WTC11 (cell line): Measurements from ENCODE around the gene KRT23. TPM values are rescaled to one million over a fixed set of nuclear protein-coding genes. Genes with fewer than 3 reads are reported as not detected.
A peak's percentile ranks its signal among the peaks of the same experiment; 100 is the strongest.

ENCODE experiments used
- ATAC-seq: fragments of 200-7000 bp; cut with Tn5 transposase; 2 replicates; pipeline ENCODE4 v1.10.0; 2021; ENCODE audit warnings: mild to moderate bottlenecking, moderate library complexity
- CTCF ChIA-PET: fragments of 300-600 bp; sonication (Branson Sonifier 250); formaldehyde crosslinking; loops from one replicate; lab custom pipeline; 2021; ENCODE audit warnings: antibody characterized with exemption; lab: Charles Lee
- POLR2A ChIA-PET: fragments of 350-600 bp; sonication (Branson Sonifier 250); formaldehyde crosslinking; loops from one replicate; lab custom pipeline; 2021; ENCODE audit warnings: antibody characterized with exemption; lab: Charles Lee
- DNase-seq: peaks from one replicate; pipeline ENCODE4 v3.0.0; 2021; ENCODE audit warnings: low spot score
- H3K27ac Mint-ChIP-seq: 2 replicates; pipeline ENCODE4 v1.8.0; 2021; ENCODE audit warnings: mixed read lengths
- H3K27me3 Mint-ChIP-seq: 2 replicates; pipeline ENCODE4 v1.8.0; 2021; ENCODE audit warnings: low read depth, mild to moderate bottlenecking, moderate library complexity, mixed read lengths
- H3K36me3 Mint-ChIP-seq: 2 replicates; pipeline ENCODE4 v1.8.0; 2021; ENCODE audit warnings: mixed read lengths
- H3K4me1 Mint-ChIP-seq: 2 replicates; pipeline ENCODE4 v1.8.0; 2022; ENCODE audit warnings: mixed read lengths
- H3K4me3 Mint-ChIP-seq: 2 replicates; pipeline ENCODE4 v1.8.0; 2021; ENCODE audit warnings: mild to moderate bottlenecking, moderate library complexity, mixed read lengths
- H3K9me3 Mint-ChIP-seq: 2 replicates; pipeline ENCODE4 v1.8.0; 2021; ENCODE audit warnings: mixed read lengths
- CBFB ChIP-seq: sonication (generic); formaldehyde crosslinking; IDR thresholded peaks from 2 replicates; pipeline ENCODE4 v1.8.1; 2022; ENCODE audit warnings: mild to moderate bottlenecking, low read depth, missing genetic modification reagents
- FOXP1 ChIP-seq: sonication (generic); formaldehyde crosslinking; IDR thresholded peaks from 2 replicates; pipeline ENCODE4 v1.8.0; 2022; ENCODE audit warnings: missing genetic modification reagents, mild to moderate bottlenecking, moderate library complexity, borderline replicate concordance
- GABPB1 ChIP-seq: sonication (generic); formaldehyde crosslinking; IDR thresholded peaks from 2 replicates; pipeline ENCODE4 v1.8.1; 2023; ENCODE audit warnings: mild to moderate bottlenecking, missing genetic modification reagents
- HMGA2 ChIP-seq: fragments of 250-450 bp; sonication (Bioruptor Pico); IDR thresholded peaks from 2 replicates; pipeline ENCODE4 v1.4.0; 2021; ENCODE audit warnings: mild to moderate bottlenecking, moderate library complexity
- KAT7 ChIP-seq: sonication (generic); formaldehyde crosslinking; IDR thresholded peaks from 2 replicates; pipeline ENCODE4 v1.8.1; 2023; ENCODE audit warnings: missing genetic modification reagents, mild to moderate bottlenecking, borderline replicate concordance
- PRRX2 ChIP-seq: fragments of 250-450 bp; sonication (Bioruptor Pico); IDR thresholded peaks from 2 replicates; pipeline ENCODE4 v1.8.0; 2021; ENCODE audit warnings: mild to moderate bottlenecking
- SOX15 ChIP-seq: fragments of 250-450 bp; sonication (Bioruptor Pico); IDR thresholded peaks from 2 replicates; pipeline ENCODE4 v1.9.0; 2021; ENCODE audit warnings: mild to moderate bottlenecking
- TCF7 ChIP-seq: sonication (generic); formaldehyde crosslinking; IDR thresholded peaks from 2 replicates; pipeline ENCODE4 v1.8.0; 2022; ENCODE audit warnings: mild to moderate bottlenecking, low read depth, missing genetic modification reagents, moderate library complexity
- ZBTB21 ChIP-seq: sonication (generic); formaldehyde crosslinking; IDR thresholded peaks from 2 replicates; pipeline ENCODE4 v1.8.1; 2023; ENCODE audit warnings: mild to moderate bottlenecking, missing genetic modification reagents, borderline replicate concordance
- ZNF121 ChIP-seq: sonication (generic); formaldehyde crosslinking; IDR thresholded peaks from 2 replicates; pipeline ENCODE4 v1.8.0; 2023; ENCODE audit warnings: missing genetic modification reagents
- ZNF219 ChIP-seq: sonication (generic); formaldehyde crosslinking; IDR thresholded peaks from 2 replicates; pipeline ENCODE4 v1.8.0; 2023; ENCODE audit warnings: missing genetic modification reagents, mild to moderate bottlenecking, borderline replicate concordance
- ZNF263 ChIP-seq: sonication (generic); formaldehyde crosslinking; IDR thresholded peaks from 2 replicates; pipeline ENCODE4 v1.8.1; 2022; ENCODE audit warnings: low read depth, mild to moderate bottlenecking, moderate library complexity, missing genetic modification reagents
- total RNA-seq: library from RNA; stranded (reverse); gene quantifications from 3 replicates; pipeline ENCODE4 v1.2.3, GENCODE V29; 2021
- TF ChIP-seq, protein P1 (sequence below): sonication (generic); formaldehyde crosslinking; IDR thresholded peaks from 2 replicates; pipeline ENCODE4 v1.8.0; 2023; ENCODE audit warnings: mild to moderate bottlenecking, missing genetic modification reagents
- TF ChIP-seq, protein P2 (sequence below): fragments of 250-450 bp; sonication (Bioruptor Pico); IDR thresholded peaks from 2 replicates; pipeline ENCODE4 v1.9.0; 2021; ENCODE audit warnings: mild to moderate bottlenecking
- TF ChIP-seq, protein P3 (sequence below): sonication (generic); formaldehyde crosslinking; IDR thresholded peaks from 2 replicates; pipeline ENCODE4 v1.8.0; 2022; ENCODE audit warnings: mild to moderate bottlenecking, missing genetic modification reagents
- TF ChIP-seq, protein P4 (sequence below): sonication (generic); formaldehyde crosslinking; IDR thresholded peaks from 2 replicates; pipeline ENCODE4 v1.8.1; 2022; ENCODE audit warnings: low read depth, missing genetic modification reagents, borderline replicate concordance
- TF ChIP-seq, protein P5 (sequence below): fragments of 250-450 bp; sonication (Bioruptor Pico); IDR thresholded peaks from 2 replicates; pipeline ENCODE4 v1.9.0; 2021; ENCODE audit warnings: moderate library complexity, mild to moderate bottlenecking, inconsistent platforms, borderline replicate concordance
- TF ChIP-seq, protein P6 (sequence below): fragments of 250-450 bp; sonication (Bioruptor Pico); IDR thresholded peaks from 2 replicates; pipeline ENCODE4 v1.9.0; 2021; ENCODE audit warnings: mild to moderate bottlenecking, borderline replicate concordance

Gene KRT23
- total RNA-seq, 1 experiment from 2014 or later, result not detected

DNA sequence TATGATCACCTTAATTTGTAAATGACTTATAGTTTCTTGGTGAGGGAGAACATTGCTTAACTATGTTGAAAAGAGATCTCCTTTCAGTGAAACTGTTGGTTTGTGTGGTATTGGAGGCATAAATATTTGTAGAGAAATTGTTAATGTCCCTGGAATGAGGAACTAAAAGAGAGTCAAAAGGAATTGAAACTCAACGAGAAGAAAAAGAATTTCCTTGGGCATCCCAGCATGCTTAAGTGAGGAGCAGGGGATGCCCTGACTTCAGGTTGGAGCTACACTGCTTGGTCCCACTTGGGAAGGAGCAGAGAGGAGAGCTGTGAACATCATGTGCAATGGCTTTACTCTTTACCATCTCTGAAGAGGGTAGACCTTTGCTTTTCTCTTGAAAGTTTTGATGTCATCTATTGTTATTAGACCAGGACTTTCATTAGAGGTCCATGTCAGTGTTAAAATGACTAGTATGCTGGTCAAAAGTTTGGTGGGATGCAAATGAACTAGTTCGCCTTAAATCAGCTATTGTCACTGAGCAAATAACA is 21.7 kb downstream of the KRT23 start:
- DNase-seq (no peak), ATAC-seq (no peak)
- no peak for TF ChIP-seq ZNF219 (CRISPR knock-in tag)
- TF ChIP-seq, protein P1, sequence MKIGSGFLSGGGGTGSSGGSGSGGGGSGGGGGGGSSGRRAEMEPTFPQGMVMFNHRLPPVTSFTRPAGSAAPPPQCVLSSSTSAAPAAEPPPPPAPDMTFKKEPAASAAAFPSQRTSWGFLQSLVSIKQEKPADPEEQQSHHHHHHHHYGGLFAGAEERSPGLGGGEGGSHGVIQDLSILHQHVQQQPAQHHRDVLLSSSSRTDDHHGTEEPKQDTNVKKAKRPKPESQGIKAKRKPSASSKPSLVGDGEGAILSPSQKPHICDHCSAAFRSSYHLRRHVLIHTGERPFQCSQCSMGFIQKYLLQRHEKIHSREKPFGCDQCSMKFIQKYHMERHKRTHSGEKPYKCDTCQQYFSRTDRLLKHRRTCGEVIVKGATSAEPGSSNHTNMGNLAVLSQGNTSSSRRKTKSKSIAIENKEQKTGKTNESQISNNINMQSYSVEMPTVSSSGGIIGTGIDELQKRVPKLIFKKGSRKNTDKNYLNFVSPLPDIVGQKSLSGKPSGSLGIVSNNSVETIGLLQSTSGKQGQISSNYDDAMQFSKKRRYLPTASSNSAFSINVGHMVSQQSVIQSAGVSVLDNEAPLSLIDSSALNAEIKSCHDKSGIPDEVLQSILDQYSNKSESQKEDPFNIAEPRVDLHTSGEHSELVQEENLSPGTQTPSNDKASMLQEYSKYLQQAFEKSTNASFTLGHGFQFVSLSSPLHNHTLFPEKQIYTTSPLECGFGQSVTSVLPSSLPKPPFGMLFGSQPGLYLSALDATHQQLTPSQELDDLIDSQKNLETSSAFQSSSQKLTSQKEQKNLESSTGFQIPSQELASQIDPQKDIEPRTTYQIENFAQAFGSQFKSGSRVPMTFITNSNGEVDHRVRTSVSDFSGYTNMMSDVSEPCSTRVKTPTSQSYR (CRISPR knock-in tag), result no peak
- no peak for TF ChIP-seq ZNF263
- no peak for TF ChIP-seq ZBTB21 (CRISPR knock-in tag)
- TF ChIP-seq, protein P2, sequence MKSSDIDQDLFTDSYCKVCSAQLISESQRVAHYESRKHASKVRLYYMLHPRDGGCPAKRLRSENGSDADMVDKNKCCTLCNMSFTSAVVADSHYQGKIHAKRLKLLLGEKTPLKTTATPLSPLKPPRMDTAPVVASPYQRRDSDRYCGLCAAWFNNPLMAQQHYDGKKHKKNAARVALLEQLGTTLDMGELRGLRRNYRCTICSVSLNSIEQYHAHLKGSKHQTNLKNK (CRISPR knock-in tag), result no peak
- TF ChIP-seq ZNF121 (CRISPR knock-in tag), result no peak
- TF ChIP-seq KAT7 (CRISPR knock-in tag), result no peak
- no peak for TF ChIP-seq HMGA2 (CRISPR knock-in tag)
- TF ChIP-seq PRRX2 (CRISPR knock-in tag), result no peak
- Mint-ChIP-seq H3K27ac (no peak overlapping the region), H3K4me3 (no peak overlapping the region), H3K36me3 (no peaks in the 10 kb centered on the region), H3K4me1 (no peaks in the 10 kb centered on the region), H3K27me3 (no peaks in the 10 kb centered on the region), H3K9me3 (no peaks in the 10 kb centered on the region)
- CTCF ChIA-PET, result interaction anchor here (1.3 kb wide), 2 partner anchors 52 to 406 kb away, joined by 4 to 5 read pairs; no protein-coding TSS in a partner anchor
- POLR2A ChIA-PET, result no interaction called here

DNA sequence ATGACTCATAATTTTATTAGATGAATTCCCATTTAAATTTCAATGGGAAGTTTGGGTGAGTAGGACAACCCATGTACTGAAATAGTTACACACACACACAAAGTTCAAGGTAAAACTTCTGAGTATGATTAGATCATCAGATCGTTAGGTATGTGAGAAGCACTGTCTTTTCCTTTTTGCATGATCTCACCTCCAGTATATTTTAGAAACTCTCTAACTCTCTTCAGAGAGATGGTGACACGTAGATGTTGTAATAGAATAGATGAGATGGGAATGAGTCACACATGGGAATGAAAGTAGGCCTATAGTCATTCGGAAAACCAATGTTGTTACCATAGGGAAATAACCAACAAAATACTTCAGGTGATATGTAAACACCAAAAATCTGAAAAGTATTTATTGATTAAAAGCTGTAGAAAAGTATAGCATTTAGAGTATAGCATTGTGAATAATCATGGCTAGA is 22.2 kb downstream of the KRT23 start:
- H3K4me1 Mint-ChIP-seq, result no peaks in the 10 kb centered on the region
- POLR2A ChIA-PET, result no interaction called here
- TF ChIP-seq, protein P3, sequence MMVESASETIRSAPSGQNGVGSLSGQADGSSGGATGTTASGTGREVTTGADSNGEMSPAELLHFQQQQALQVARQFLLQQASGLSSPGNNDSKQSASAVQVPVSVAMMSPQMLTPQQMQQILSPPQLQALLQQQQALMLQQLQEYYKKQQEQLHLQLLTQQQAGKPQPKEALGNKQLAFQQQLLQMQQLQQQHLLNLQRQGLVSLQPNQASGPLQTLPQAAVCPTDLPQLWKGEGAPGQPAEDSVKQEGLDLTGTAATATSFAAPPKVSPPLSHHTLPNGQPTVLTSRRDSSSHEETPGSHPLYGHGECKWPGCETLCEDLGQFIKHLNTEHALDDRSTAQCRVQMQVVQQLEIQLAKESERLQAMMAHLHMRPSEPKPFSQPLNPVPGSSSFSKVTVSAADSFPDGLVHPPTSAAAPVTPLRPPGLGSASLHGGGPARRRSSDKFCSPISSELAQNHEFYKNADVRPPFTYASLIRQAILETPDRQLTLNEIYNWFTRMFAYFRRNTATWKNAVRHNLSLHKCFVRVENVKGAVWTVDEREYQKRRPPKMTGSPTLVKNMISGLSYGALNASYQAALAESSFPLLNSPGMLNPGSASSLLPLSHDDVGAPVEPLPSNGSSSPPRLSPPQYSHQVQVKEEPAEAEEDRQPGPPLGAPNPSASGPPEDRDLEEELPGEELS, result no peak
- peak; percentile 53; the same call in 1 of the 2 replicates for TF ChIP-seq GABPB1 (CRISPR knock-in tag)
- TF ChIP-seq, all 79 proteins: peak for 1
- Mint-ChIP-seq H3K9me3 (no peaks in the 10 kb centered on the region), H3K4me3 (no peak overlapping the region), H3K36me3 (no peaks in the 10 kb centered on the region), H3K27me3 (no peaks in the 10 kb centered on the region), H3K27ac (no peak overlapping the region)
- no peak for ATAC-seq
- DNase-seq, result no peak
- CTCF ChIA-PET, result interaction anchor here (1.3 kb wide), 1 partner anchor 52 kb away, joined by 5 read pairs; no protein-coding TSS in a partner anchor

DNA sequence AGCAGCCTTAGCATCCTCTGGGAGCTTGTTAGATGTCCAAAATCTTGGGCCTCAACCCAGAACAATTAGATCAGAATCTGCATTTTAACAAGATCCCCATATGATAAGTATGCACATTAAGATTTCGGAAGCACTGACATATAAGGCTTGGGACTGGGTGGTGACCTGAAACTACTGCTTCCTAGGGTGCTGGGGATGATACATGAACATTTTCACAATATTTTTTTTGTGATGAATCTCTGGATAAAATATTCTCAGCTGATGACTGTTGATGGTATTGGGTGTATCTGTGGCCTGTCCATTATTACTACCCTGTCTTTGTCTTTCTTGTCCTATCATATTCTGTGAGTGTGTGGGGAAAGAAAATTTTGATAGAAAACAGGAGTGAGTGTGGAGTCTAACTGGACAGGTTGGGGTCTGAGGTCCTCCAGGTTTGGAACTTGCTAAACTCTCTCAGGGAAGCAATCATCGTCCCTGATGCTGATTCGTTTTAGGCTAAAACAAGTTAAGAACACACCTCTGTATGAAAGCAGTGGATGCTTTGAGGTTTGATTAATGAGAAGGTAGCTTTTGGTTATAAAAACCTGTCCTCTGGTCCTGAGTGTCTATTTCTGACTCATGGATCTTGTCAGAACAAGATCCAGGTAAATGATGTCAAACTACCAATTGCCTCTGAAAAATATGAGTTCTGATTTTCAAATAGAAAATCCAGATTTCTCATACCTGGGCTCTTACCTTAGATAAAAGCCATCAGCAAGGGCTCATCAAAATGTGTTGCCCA is 23.2 kb downstream of the KRT23 start:
- DNase-seq (no peak), ATAC-seq (no peak)
- ChIA-PET POLR2A (no interaction called here), CTCF (interaction anchor here (0.9 kb wide), 1 partner anchor 408 kb away, joined by 4 read pairs; no protein-coding TSS in a partner anchor)
- Mint-ChIP-seq H3K9me3 (no peaks in the 10 kb centered on the region), H3K4me1 (no peaks in the 10 kb centered on the region), H3K27ac (no peak overlapping the region), H3K36me3 (no peaks in the 10 kb centered on the region), H3K27me3 (no peaks in the 10 kb centered on the region), H3K4me3 (no peak overlapping the region)
- TF ChIP-seq FOXP1, result no peak
- no peak for TF ChIP-seq ZBTB21 (CRISPR knock-in tag)
- TF ChIP-seq SOX15, result no peak
- TF ChIP-seq, protein P4, sequence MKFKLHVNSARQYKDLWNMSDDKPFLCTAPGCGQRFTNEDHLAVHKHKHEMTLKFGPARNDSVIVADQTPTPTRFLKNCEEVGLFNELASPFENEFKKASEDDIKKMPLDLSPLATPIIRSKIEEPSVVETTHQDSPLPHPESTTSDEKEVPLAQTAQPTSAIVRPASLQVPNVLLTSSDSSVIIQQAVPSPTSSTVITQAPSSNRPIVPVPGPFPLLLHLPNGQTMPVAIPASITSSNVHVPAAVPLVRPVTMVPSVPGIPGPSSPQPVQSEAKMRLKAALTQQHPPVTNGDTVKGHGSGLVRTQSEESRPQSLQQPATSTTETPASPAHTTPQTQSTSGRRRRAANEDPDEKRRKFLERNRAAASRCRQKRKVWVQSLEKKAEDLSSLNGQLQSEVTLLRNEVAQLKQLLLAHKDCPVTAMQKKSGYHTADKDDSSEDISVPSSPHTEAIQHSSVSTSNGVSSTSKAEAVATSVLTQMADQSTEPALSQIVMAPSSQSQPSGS, result no peak
- TF ChIP-seq GABPB1 (CRISPR knock-in tag), result no peak
- no peak for TF ChIP-seq CBFB
- TF ChIP-seq TCF7 (CRISPR knock-in tag), result no peak
- TF ChIP-seq, protein P5, sequence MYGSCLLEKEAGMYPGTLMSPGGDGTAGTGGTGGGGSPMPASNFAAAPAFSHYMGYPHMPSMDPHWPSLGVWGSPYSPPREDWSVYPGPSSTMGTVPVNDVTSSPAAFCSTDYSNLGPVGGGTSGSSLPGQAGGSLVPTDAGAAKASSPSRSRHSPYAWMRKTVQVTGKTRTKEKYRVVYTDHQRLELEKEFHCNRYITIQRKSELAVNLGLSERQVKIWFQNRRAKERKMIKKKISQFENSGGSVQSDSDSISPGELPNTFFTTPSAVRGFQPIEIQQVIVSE, result no peak
- TF ChIP-seq, protein P6, sequence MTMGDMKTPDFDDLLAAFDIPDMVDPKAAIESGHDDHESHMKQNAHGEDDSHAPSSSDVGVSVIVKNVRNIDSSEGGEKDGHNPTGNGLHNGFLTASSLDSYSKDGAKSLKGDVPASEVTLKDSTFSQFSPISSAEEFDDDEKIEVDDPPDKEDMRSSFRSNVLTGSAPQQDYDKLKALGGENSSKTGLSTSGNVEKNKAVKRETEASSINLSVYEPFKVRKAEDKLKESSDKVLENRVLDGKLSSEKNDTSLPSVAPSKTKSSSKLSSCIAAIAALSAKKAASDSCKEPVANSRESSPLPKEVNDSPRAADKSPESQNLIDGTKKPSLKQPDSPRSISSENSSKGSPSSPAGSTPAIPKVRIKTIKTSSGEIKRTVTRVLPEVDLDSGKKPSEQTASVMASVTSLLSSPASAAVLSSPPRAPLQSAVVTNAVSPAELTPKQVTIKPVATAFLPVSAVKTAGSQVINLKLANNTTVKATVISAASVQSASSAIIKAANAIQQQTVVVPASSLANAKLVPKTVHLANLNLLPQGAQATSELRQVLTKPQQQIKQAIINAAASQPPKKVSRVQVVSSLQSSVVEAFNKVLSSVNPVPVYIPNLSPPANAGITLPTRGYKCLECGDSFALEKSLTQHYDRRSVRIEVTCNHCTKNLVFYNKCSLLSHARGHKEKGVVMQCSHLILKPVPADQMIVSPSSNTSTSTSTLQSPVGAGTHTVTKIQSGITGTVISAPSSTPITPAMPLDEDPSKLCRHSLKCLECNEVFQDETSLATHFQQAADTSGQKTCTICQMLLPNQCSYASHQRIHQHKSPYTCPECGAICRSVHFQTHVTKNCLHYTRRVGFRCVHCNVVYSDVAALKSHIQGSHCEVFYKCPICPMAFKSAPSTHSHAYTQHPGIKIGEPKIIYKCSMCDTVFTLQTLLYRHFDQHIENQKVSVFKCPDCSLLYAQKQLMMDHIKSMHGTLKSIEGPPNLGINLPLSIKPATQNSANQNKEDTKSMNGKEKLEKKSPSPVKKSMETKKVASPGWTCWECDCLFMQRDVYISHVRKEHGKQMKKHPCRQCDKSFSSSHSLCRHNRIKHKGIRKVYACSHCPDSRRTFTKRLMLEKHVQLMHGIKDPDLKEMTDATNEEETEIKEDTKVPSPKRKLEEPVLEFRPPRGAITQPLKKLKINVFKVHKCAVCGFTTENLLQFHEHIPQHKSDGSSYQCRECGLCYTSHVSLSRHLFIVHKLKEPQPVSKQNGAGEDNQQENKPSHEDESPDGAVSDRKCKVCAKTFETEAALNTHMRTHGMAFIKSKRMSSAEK, result no peak
